H1 (cell line): ENCODE data around the gene CTSW. TPM values are rescaled to one million over a fixed set of nuclear protein-coding genes. Genes with fewer than 3 reads are reported as not detected.

Source experiments
- BCL11A ChIP-seq, 2 experiments: IDR thresholded peaks; one replicate each; pipeline ENCODE4 v1.6.1; 2011; ENCODE audit warnings: low read depth in 2 of 2, low read length in 2 of 2, mild to moderate bottlenecking in 2 of 2
- CHD1 ChIP-seq: IDR thresholded peaks from 2 replicates; pipeline ENCODE4 v1.6.1; 2012; ENCODE audit warnings: low read depth, low read length, improper control_type of control experiment
- CHD7 ChIP-seq: fragments of 300-600 bp; sonication (generic); IDR thresholded peaks from 2 replicates; pipeline ENCODE4 v1.7.1; 2012; ENCODE audit warnings: low read length, moderate library complexity, mild to moderate bottlenecking, inconsistent platforms; ENCODE audit not compliant: insufficient replicate concordance
- CREB1 ChIP-seq: IDR thresholded peaks from 2 replicates; pipeline ENCODE4 v1.6.1; 2012; ENCODE audit warnings: inconsistent platforms
- CTCF ChIP-seq, 3 experiments: IDR thresholded peaks; 1 replicate in 2 of 3; 2 replicates in 1 of 3; pipeline versions ENCODE4 v1.5.1 to v1.6.1; 2011; ENCODE audit warnings: low read length in 3 of 3, mild to moderate bottlenecking in 3 of 3, inconsistent platforms in 2 of 3, low read depth in 1 of 3, moderate library complexity in 1 of 3; ENCODE audit not compliant: insufficient read depth in 1 of 3; ENCODE audit errors: control extremely low read depth in 1 of 3
- HDAC2 ChIP-seq, 2 experiments: fragments of 300-600 bp in 1 of 2; sonication (generic) in 1 of 2; IDR thresholded peaks; 2 replicates each; pipeline ENCODE4 v1.6.1; 2011 to 2012; ENCODE audit warnings: low read depth in 2 of 2, low read length in 2 of 2, mild to moderate bottlenecking in 2 of 2, moderate library complexity in 2 of 2, borderline replicate concordance in 1 of 2, inconsistent platforms in 1 of 2
- POLR2AphosphoS5 ChIP-seq: IDR thresholded peaks from 2 replicates; pipeline ENCODE4 v1.6.1; 2011; ENCODE audit warnings: low read depth, low read length
- polyA plus RNA-seq, 7 experiments: library from polyadenylated mRNA; depleted of rRNA in 3 of 7; stranded (reverse) in 5 of 7; unstranded in 2 of 7; fragments of >200 nt in 5 of 7; fragments of 200-250 nt in 2 of 7; gene quantifications; 1 replicate in 5 of 7; 2 replicates in 1 of 7; 4 replicates in 1 of 7; pipeline versions ENCODE4 v1.2.1 to v1.2.3, GENCODE V29; 2011 to 2013; ENCODE audit warnings: missing spikeins in 2 of 7, mixed read lengths in 2 of 7
- total RNA-seq: library from RNA; stranded (reverse); fragmentation: NEBNext Ultra II Directional; extraction: Animal tissue kit (Norgen Biotek cat#: 25700); gene quantifications from 2 replicates; pipeline ENCODE4 v1.2.1, GENCODE V29; 2021

CTSW gene
- total and polyA plus RNA-seq, 2 of the 8 experiments (the other 6 are each of a cell fraction or from before 2014, with no cell fraction given), result not detected

- TF ChIP-seq CHD7 (no peak), CTCF (IDR thresholded peaks at IDR 0.05; ENCODE audit: control extremely low read depth in 1 of 3, insufficient read depth in 1 of 3, low read depth in 1 of 3, low read length in 3 of 3) (no peak), CREB1 (no peak), BCL11A (IDR thresholded peaks at IDR 0.05; ENCODE audit: low read depth in 2 of 2, low read length in 2 of 2) (no peak), CHD1 (no peak), HDAC2 (IDR thresholded peaks at IDR 0.05; ENCODE audit: borderline replicate concordance in 1 of 2, low read depth in 2 of 2, low read length in 2 of 2) (0 out of 4 replicates have a peak, but pooled peaks of 1 of the 2 experiments have one; percentile 13), POLR2AphosphoS5 (no peak)
Measured at GRCh38 chr11:65899356-65900124, 19.9 kb downstream of the CTSW start (continued).
